Gastrocnemius medialis (tissue), 4 donors: Measurements from ENCODE around the gene PRAMEF1. TPM values are rescaled to one million over a fixed set of nuclear protein-coding genes. Genes with fewer than 3 reads are reported as not detected.

Source experiments
- ATAC-seq, 2 donors: fragments of 150-250 bp; one replicate each; pipeline ENCODE4 v1.9.1; 2016
- DNase-seq, 2 donors: peaks; one replicate each; pipeline ENCODE4 v3.0.0-alpha.2; 2019
- H3K27ac ChIP-seq, 4 donors: fragments of 200-600 bp; sonication (generic); 1 replicate in 1 of 4; 2 replicates in 3 of 4; pipeline ENCODE4 v1.5.1; 2016 to 2018; ENCODE audit warnings: mild to moderate bottlenecking in 2 of 4, moderate library complexity in 1 of 4
- H3K27me3 ChIP-seq, 3 donors: fragments of 200-600 bp; sonication (generic) in 2 of 3; 1 replicate in 1 of 3; 2 replicates in 2 of 3; pipeline versions ENCODE4 v1.5.1 to v1.6.0; 2016 to 2019; ENCODE audit warnings: mild to moderate bottlenecking in 1 of 3, moderate library complexity in 1 of 3
- H3K36me3 ChIP-seq, 2 donors: fragments of 200-600 bp; sonication (generic) in 1 of 2; one replicate each; pipeline ENCODE4 v1.5.1; 2017 to 2018
- H3K4me1 ChIP-seq, 2 donors: fragments of 200-600 bp; sonication (generic) in 1 of 2; one replicate each; pipeline ENCODE4 v1.5.1; 2016 to 2017; ENCODE audit warnings: mild to moderate bottlenecking in 2 of 2
- H3K4me3 ChIP-seq, 4 donors: fragments of 200-600 bp; sonication (generic) in 3 of 4; 1 replicate in 1 of 4; 2 replicates in 3 of 4; pipeline ENCODE4 v1.5.1; 2016 to 2019; ENCODE audit warnings: mild to moderate bottlenecking in 2 of 4
- H3K9me3 ChIP-seq, 3 donors: fragments of 200-600 bp; sonication (generic) in 2 of 3; 1 replicate in 1 of 3; 2 replicates in 2 of 3; pipeline ENCODE4 v1.5.1; 2016 to 2019
- POLR2A ChIP-seq, 2 donors: fragments of 450-650 bp; IDR thresholded peaks; one replicate each; pipeline ENCODE4 v1.6.1; 2017; ENCODE audit warnings: antibody characterized with exemption in 2 of 2, mild to moderate bottlenecking in 2 of 2, moderate library complexity in 2 of 2
- in situ Hi-C, 4 donors: fragments of 200-750 bp; cut with MboI; loops; one replicate each; pipeline versions ENCODE4 v1.15.0 to v1.8.0; 2017; ENCODE audit warnings: low sequenced_read_pairs in 4 of 4
- intact Hi-C: fragments of 100-400 bp; cut with DNase I; formaldehyde crosslinking; loops from one replicate; pipeline ENCODE4 v1.15.1; 2023; ENCODE audit warnings: low total_unique reads
- total RNA-seq, 4 donors: library from RNA; depleted of rRNA; stranded (reverse); fragments of >200 nt; gene quantifications; one replicate each; pipeline versions ENCODE4 v1.1.0 to v1.2.3, GENCODE V29; 2016
- TF ChIP-seq, protein P1 (sequence below), 5 experiments: fragments of 450-650 bp in 3 of 5; fragments of 200-600 bp in 2 of 5; sonication (generic) in 2 of 5; IDR thresholded peaks in 4 of 5; conservative IDR thresholded peaks in 1 of 5; 1 replicate in 4 of 5; 2 replicates in 1 of 5; pipeline ENCODE4 v1.5.1; 2016 to 2019; ENCODE audit warnings: antibody characterized with exemption in 5 of 5, mild to moderate bottlenecking in 3 of 5, moderate library complexity in 3 of 5

The PRAMEF1 gene
- total RNA-seq, 4 donors from 2014 or later = not detected

DNA sequence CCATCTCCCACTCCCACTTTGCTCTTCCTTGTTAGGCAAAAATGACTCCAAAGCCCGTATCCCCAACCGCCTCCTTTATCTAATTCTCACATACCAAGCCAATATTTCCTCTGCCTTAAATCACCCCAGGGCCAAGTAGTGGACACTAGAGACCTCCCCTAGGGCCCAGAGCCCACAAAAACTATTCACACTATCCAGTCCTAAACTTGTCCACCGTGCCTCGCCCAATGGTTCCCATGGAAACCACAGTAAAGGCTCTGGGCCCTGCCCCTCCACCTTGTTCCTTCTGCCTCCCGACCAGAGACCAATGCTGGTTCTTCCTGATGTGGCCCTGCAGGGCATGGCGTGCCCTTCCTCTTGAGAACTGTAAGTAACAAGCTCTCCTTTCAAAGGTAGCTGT is 33.4 kb upstream of the PRAMEF1 start:
- DNase-seq = no peak
- ATAC-seq = no peak
- no peaks in the 10 kb centered on the region for H3K9me3 ChIP-seq
- no peaks in the 10 kb centered on the region for H3K4me1 ChIP-seq
- TF ChIP-seq, protein P1, sequence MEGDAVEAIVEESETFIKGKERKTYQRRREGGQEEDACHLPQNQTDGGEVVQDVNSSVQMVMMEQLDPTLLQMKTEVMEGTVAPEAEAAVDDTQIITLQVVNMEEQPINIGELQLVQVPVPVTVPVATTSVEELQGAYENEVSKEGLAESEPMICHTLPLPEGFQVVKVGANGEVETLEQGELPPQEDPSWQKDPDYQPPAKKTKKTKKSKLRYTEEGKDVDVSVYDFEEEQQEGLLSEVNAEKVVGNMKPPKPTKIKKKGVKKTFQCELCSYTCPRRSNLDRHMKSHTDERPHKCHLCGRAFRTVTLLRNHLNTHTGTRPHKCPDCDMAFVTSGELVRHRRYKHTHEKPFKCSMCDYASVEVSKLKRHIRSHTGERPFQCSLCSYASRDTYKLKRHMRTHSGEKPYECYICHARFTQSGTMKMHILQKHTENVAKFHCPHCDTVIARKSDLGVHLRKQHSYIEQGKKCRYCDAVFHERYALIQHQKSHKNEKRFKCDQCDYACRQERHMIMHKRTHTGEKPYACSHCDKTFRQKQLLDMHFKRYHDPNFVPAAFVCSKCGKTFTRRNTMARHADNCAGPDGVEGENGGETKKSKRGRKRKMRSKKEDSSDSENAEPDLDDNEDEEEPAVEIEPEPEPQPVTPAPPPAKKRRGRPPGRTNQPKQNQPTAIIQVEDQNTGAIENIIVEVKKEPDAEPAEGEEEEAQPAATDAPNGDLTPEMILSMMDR (IDR thresholded peaks at IDR 0.05 in 4 of 5, conservative IDR thresholded peaks at IDR 0.05 in 1 of 5) = no peak
- no peak for TF ChIP-seq POLR2A (IDR thresholded peaks at IDR 0.05)
- no peak overlapping the region for H3K4me3 ChIP-seq
- in situ Hi-C loops = no loop called here
- no peaks in the 10 kb centered on the region for H3K27me3 ChIP-seq
- intact Hi-C loops = no loop called here
- no peaks in the 10 kb centered on the region for H3K36me3 ChIP-seq
- no peak overlapping the region for H3K27ac ChIP-seq

DNA sequence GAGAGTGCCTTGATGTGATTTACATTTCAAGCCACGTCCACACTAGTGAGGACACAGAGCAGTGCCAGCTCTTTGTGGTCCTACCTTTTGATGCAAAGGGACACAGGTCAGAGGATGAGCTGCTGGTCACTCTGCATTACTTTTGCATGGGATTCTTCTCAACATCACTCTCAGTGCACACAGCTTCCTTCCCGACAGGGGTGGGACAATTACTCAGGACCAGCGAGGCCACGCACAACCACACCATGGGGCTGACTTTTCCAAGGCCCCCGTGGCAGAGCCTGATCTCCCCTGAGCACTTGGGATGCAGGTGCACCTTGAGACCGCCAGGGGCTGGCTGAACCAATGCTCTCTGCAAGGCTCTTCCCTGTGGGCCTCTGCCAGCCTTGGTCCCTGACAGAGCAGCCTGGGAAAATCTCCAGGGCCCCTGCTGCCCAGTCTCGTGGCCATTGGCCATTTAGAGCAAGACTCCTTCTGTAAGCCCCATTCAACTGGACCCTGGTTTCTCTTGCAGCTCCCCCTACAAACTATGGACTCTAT is 30.9 kb upstream of the PRAMEF1 start:
- no peak for TF ChIP-seq POLR2A (IDR thresholded peaks at IDR 0.05)
- TF ChIP-seq, protein P1 (IDR thresholded peaks at IDR 0.05 in 4 of 5, conservative IDR thresholded peaks at IDR 0.05 in 1 of 5) = no peak
- no peaks in the 10 kb centered on the region for H3K27me3 ChIP-seq
- in situ Hi-C loops (no loop called here), intact Hi-C loops (no loop called here)
- H3K4me3 ChIP-seq = no peak overlapping the region
- no peaks in the 10 kb centered on the region for H3K4me1 ChIP-seq
- no peak overlapping the region for H3K27ac ChIP-seq
- no peaks in the 10 kb centered on the region for H3K36me3 ChIP-seq
- ATAC-seq (no peak), DNase-seq (no peak)
- H3K9me3 ChIP-seq = no peaks in the 10 kb centered on the region

GRCh38 chr1:12761781-12762180 is 29.4 kb upstream of the PRAMEF1 start:
- Histone ChIP-seq H3K9me3 (no peaks in the 10 kb centered on the region), H3K4me1 (no peaks in the 10 kb centered on the region), H3K36me3 (no peaks in the 10 kb centered on the region), H3K27me3 (peaks cover 0 to under 1% (median 0%) of the 10 kb centered on the region in 3 donors), H3K27ac (no peak overlapping the region), H3K4me3 (no peak overlapping the region)
- in situ Hi-C loops (no loop called here), intact Hi-C loops (no loop called here)
- ATAC-seq = no peak
- TF ChIP-seq POLR2A (IDR thresholded peaks at IDR 0.05) = no peak
- DNase-seq = no peak

DNA sequence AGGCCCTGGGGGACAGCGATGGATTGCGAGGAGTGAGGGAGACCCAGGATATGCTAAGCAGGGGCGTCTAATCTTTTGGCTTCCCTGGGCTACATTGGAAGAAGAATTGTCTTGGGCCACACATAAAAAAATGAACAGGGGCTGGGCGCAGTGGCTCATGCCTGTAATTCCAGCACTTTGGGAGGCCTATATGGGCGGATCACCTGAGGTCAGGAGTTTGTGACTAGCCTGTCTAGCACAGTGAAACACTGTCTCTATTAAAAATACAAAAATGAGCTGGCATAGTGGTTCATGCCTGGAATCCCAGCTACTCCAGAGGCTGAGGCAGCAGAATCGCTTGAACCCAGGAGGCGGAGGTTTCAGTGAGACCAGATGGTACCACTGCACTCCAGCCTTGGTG is 28.4 kb upstream of the PRAMEF1 start:
- intact Hi-C loops = no loop called here
- in situ Hi-C loops = no loop called here
- Histone ChIP-seq H3K9me3 (no peaks in the 10 kb centered on the region), H3K27ac (no peak overlapping the region), H3K4me3 (no peak overlapping the region), H3K27me3 (peaks cover 0 to 2% (median 0%) of the 10 kb centered on the region in 3 donors), H3K4me1 (no peaks in the 10 kb centered on the region), H3K36me3 (no peaks in the 10 kb centered on the region)
- no peak for DNase-seq
- TF ChIP-seq, protein P1 (IDR thresholded peaks at IDR 0.05 in 4 of 5, conservative IDR thresholded peaks at IDR 0.05 in 1 of 5) = no peak
- no peak for TF ChIP-seq POLR2A (IDR thresholded peaks at IDR 0.05)
- no peak for ATAC-seq

- H3K27me3 ChIP-seq = peaks cover 0 to 2% (median 0%) of the 10 kb centered on the region in 3 donors
- no peak for ATAC-seq
- H3K27ac ChIP-seq = no peak overlapping the region
- intact Hi-C loops (no loop called here), in situ Hi-C loops (no loop called here)
- H3K9me3 ChIP-seq = no peaks in the 10 kb centered on the region
- H3K4me1 ChIP-seq = no peaks in the 10 kb centered on the region
- TF ChIP-seq, protein P1 (IDR thresholded peaks at IDR 0.05 in 4 of 5, conservative IDR thresholded peaks at IDR 0.05 in 1 of 5) = no peak
- TF ChIP-seq POLR2A (IDR thresholded peaks at IDR 0.05) = no peak
- H3K4me3 ChIP-seq = no peak overlapping the region
- no peaks in the 10 kb centered on the region for H3K36me3 ChIP-seq
- no peak for DNase-seq
Measured at GRCh38 chr1:12763479-12763878, 27.7 kb upstream of the PRAMEF1 start.
